Skin of body (tissue), 2 donors: ENCODE results near the gene TIMP2. TPM values are rescaled to one million over a fixed set of nuclear protein-coding genes. Genes with fewer than 3 reads are reported as not detected.
"Not testable (repeated sequence)": the region's sequence is repeated elsewhere in the genome, so short reads cannot be mapped to it uniquely, and the experiment has no call there.

Experiments used
- DNase-seq: peaks from one replicate; lab custom pipeline; 2025; lab: John Stamatoyannopoulos, UW
- total RNA-seq: library from RNA; depleted of rRNA; stranded (reverse); fragments of >200 nt; gene quantifications from one replicate; pipeline ENCODE4 v1.2.3, GENCODE V29; 2014

Gene TIMP2
- total RNA-seq, 1 donor from 2014 or later, result 101 TPM

- DNase-seq, result no peak
These were observed 16.8 kb downstream of the TIMP2 start for GRCh38 chr17:78908426-78908825.

- DNase-seq, result no peak
These were observed 19.6 kb downstream of the TIMP2 start for GRCh38 chr17:78905541-78905940.

- DNase-seq, result no peak
These were observed 20.1 kb downstream of the TIMP2 start for GRCh38 chr17:78905116-78905515.

GRCh38 chr17:78904371-78904770 is 20.8 kb downstream of the TIMP2 start:
- no peak for DNase-seq

GRCh38 chr17:78903101-78903779 is 21.9 kb downstream of the TIMP2 start, which contains the start of gene CEP295NL:
Gene CEP295NL (minus strand): TSS chr17:78903201. CDS start chr17:78901828, 1,373 bp downstream.
- DNase-seq, result no peak

GRCh38 chr17:78902231-78902630 is 23.0 kb downstream of the TIMP2 start:
- DNase-seq, result not testable (repeated sequence)

GRCh38 chr17:78901806-78902205 is 23.4 kb downstream of the TIMP2 start:
- no peak for DNase-seq

- no peak for DNase-seq
These were observed 24.4 kb downstream of the TIMP2 start for GRCh38 chr17:78900816-78901215.

- no peak for DNase-seq
These were observed 25.6 kb downstream of the TIMP2 start for GRCh38 chr17:78899361-78900260.

- no peak for DNase-seq
These were observed 26.2 kb downstream of the TIMP2 start for GRCh38 chr17:78898947-78899346.

- DNase-seq, result no peak
These were observed 26.9 kb downstream of the TIMP2 start for GRCh38 chr17:78898075-78898836.

- DNase-seq, result no peak
These were observed 27.5 kb downstream of the TIMP2 start for GRCh38 chr17:78897664-78898047.

GRCh38 chr17:78896834-78897663 is 28.1 kb downstream of the TIMP2 start:
- DNase-seq, result no peak

- DNase-seq, result no peak
These were observed 28.9 kb downstream of the TIMP2 start for GRCh38 chr17:78896091-78896833.

- DNase-seq, result no peak
These were observed 29.9 kb downstream of the TIMP2 start for GRCh38 chr17:78895322-78895721.

GRCh38 chr17:78893684-78894083 is 31.5 kb downstream of the TIMP2 start:
- no peak for DNase-seq

GRCh38 chr17:78892936-78893379 is 32.2 kb downstream of the TIMP2 start:
- DNase-seq, result no peak

GRCh38 chr17:78892520-78892919 is 32.7 kb downstream of the TIMP2 start:
- DNase-seq, result no peak

GRCh38 chr17:78892062-78892456 is 33.1 kb downstream of the TIMP2 start:
- DNase-seq, result no peak

GRCh38 chr17:78891406-78892061 is 33.7 kb downstream of the TIMP2 start:
- DNase-seq, result no peak
